GM12878 (cell line): ENCODE results near the gene LDLR.
"Not testable (repeated sequence)": the region's sequence is repeated elsewhere in the genome, so short reads cannot be mapped to it uniquely, and the experiment has no call there.

Experiments
- CEBPB ChIP-seq, 2 experiments: fragments of 150-350 bp in 1 of 2; IDR thresholded peaks; 2 replicates each; pipeline ENCODE4 v1.6.1; 2012 to 2014; ENCODE audit warnings: low read depth in 2 of 2, low read length in 2 of 2, borderline replicate concordance in 1 of 2, inconsistent platforms in 1 of 2
- CHD4 ChIP-seq: fragments of 200-600 bp; sonication (generic); IDR thresholded peaks from 2 replicates; pipeline ENCODE4 v1.6.1; 2016; ENCODE audit warnings: mild to moderate bottlenecking
- EZH2 ChIP-seq: IDR thresholded peaks from 2 replicates; pipeline ENCODE4 v1.6.1; 2012; ENCODE audit warnings: low read depth, mild to moderate bottlenecking, control low read depth, inconsistent platforms, low read length, borderline replicate concordance; ENCODE audit not compliant: control insufficient read depth
- HDGF ChIP-seq: fragments of 450-650 bp; IDR thresholded peaks from 2 replicates; pipeline ENCODE4 v1.6.1; 2016; ENCODE audit warnings: antibody characterized with exemption
- NFXL1 ChIP-seq: fragments of 450-650 bp; IDR thresholded peaks from 2 replicates; pipeline ENCODE4 v1.6.1; 2017; ENCODE audit warnings: antibody characterized with exemption, mild to moderate bottlenecking, borderline replicate concordance
- NR2C2 ChIP-seq: IDR thresholded peaks from 2 replicates; pipeline ENCODE4 v1.6.1; 2011; ENCODE audit warnings: borderline replicate concordance, low read depth; ENCODE audit not compliant: control insufficient read depth, insufficient read length
- POLR2A ChIP-seq: IDR thresholded peaks from 2 replicates; pipeline ENCODE4 v1.6.1; 2011; ENCODE audit warnings: low read depth, mild to moderate bottlenecking, low read length
- POLR2AphosphoS5 ChIP-seq: IDR thresholded peaks from 2 replicates; pipeline ENCODE4 v1.6.1; 2011; ENCODE audit warnings: mild to moderate bottlenecking, low read length, inconsistent platforms
- RELA ChIP-seq: fragments of 450-650 bp; IDR thresholded peaks from 2 replicates; pipeline ENCODE4 v1.8.0; 2014; ENCODE audit warnings: borderline replicate concordance; ENCODE audit not compliant: partially characterized antibody
- SMAD1 ChIP-seq: fragments of 450-650 bp; IDR thresholded peaks from 2 replicates; pipeline ENCODE4 v1.6.1; 2018; ENCODE audit warnings: mild to moderate bottlenecking, low read depth; ENCODE audit not compliant: partially characterized antibody
- SREBF2 ChIP-seq: IDR thresholded peaks from 2 replicates; pipeline ENCODE4 v1.6.1; 2012; ENCODE audit warnings: mild to moderate bottlenecking, low read length
- ZNF217 ChIP-seq: fragments of 450-650 bp; IDR thresholded peaks from 2 replicates; pipeline ENCODE4 v1.6.1; 2017; ENCODE audit warnings: antibody characterized with exemption, mild to moderate bottlenecking
- TF ChIP-seq, protein P1 (sequence below), 3 experiments: IDR thresholded peaks in 2 of 3; conservative IDR thresholded peaks in 1 of 3; 2 replicates each; pipeline ENCODE4 v1.5.1; 2011; ENCODE audit warnings: low read depth in 3 of 3, low read length in 3 of 3, mild to moderate bottlenecking in 3 of 3, control low read depth in 2 of 3, moderate library complexity in 2 of 3, inconsistent platforms in 1 of 3, mixed read lengths in 1 of 3; ENCODE audit not compliant: control insufficient read depth in 2 of 3, insufficient read depth in 1 of 3; ENCODE audit errors: extremely low read depth in 1 of 3

DNA sequence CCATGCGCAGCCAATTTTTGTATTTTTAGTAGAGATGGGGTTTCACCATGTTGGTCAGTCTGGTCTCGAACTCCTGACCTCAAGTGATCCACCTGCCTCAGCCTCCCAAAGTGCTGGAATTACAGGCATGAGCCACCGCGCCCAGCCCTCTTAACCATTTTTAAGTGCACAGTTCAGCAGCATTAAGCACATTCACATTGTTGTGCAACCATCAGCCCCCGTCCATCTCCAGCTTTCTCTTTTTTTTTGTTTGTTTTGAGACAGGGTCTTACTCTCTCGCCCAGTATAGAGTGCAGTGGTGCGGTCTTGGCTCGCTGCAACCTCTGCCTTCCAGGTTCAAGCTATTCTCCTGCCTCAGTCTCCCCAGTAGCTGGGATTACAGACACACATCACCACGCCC, 12.5 kb upstream of the LDLR start:
- TF ChIP-seq NFXL1; POLR2A; POLR2AphosphoS5; RELA; EZH2; HDGF; CHD4; NR2C2; CEBPB (IDR thresholded peaks at IDR 0.05; ENCODE audit: borderline replicate concordance in 1 of 2, low read depth in 2 of 2, low read length in 2 of 2); SREBF2; SMAD1; ZNF217: not testable (repeated sequence)
- TF ChIP-seq, protein P1, sequence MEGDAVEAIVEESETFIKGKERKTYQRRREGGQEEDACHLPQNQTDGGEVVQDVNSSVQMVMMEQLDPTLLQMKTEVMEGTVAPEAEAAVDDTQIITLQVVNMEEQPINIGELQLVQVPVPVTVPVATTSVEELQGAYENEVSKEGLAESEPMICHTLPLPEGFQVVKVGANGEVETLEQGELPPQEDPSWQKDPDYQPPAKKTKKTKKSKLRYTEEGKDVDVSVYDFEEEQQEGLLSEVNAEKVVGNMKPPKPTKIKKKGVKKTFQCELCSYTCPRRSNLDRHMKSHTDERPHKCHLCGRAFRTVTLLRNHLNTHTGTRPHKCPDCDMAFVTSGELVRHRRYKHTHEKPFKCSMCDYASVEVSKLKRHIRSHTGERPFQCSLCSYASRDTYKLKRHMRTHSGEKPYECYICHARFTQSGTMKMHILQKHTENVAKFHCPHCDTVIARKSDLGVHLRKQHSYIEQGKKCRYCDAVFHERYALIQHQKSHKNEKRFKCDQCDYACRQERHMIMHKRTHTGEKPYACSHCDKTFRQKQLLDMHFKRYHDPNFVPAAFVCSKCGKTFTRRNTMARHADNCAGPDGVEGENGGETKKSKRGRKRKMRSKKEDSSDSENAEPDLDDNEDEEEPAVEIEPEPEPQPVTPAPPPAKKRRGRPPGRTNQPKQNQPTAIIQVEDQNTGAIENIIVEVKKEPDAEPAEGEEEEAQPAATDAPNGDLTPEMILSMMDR (IDR thresholded peaks at IDR 0.05 in 2 of 3, conservative IDR thresholded peaks at IDR 0.05 in 1 of 3; ENCODE audit: control insufficient read depth in 2 of 3, extremely low read depth in 1 of 3, insufficient read depth in 1 of 3, low read depth in 3 of 3, low read length in 3 of 3): not testable (repeated sequence)
